SK-N-SH treated with all-trans-retinoic acid at 6 μM for 48 hours (cell line): ENCODE measurements around the gene HPCAL1.

ENCODE experiments used
- ATAC-seq: fragments of 200-7000 bp; cut with Tn5 transposase; 3 replicates; pipeline ENCODE4 v1.9.1; 2020; ENCODE audit warnings: mild to moderate bottlenecking, moderate library complexity
- ARNTL ChIP-seq: fragments of 450-650 bp; formaldehyde crosslinking; IDR thresholded peaks from 2 replicates; pipeline ENCODE4 v1.5.0; 2020; ENCODE audit warnings: low read depth, mild to moderate bottlenecking, moderate library complexity, borderline replicate concordance
- BACH2 ChIP-seq: fragments of 250-450 bp; sonication (Bioruptor Pico); IDR thresholded peaks from 2 replicates; pipeline ENCODE4 v1.9.0; 2021; ENCODE audit warnings: mild to moderate bottlenecking, borderline replicate concordance
- CSDC2 ChIP-seq: fragments of 250-450 bp; sonication (Bioruptor Pico); IDR thresholded peaks from 2 replicates; pipeline ENCODE4 v1.5.0; 2020; ENCODE audit warnings: mild to moderate bottlenecking, moderate library complexity
- ESRRG ChIP-seq: fragments of 250-450 bp; sonication (Bioruptor Pico); IDR thresholded peaks from 2 replicates; pipeline ENCODE4 v1.6.1; 2021; ENCODE audit warnings: mild to moderate bottlenecking
- GLIS3 ChIP-seq: fragments of 250-450 bp; sonication (Bioruptor Pico); IDR thresholded peaks from 2 replicates; pipeline ENCODE4 v1.5.0; 2020; ENCODE audit warnings: mild to moderate bottlenecking, moderate library complexity
- ISL1 ChIP-seq: fragments of 250-450 bp; sonication (Bioruptor Pico); IDR thresholded peaks from 2 replicates; pipeline ENCODE4 v2.1.2; 2022; ENCODE audit warnings: mild to moderate bottlenecking, moderate library complexity
- OSR1 ChIP-seq: fragments of 250-450 bp; sonication (Bioruptor Pico); IDR thresholded peaks from 2 replicates; pipeline ENCODE4 v1.8.0; 2022; ENCODE audit warnings: moderate library complexity, mild to moderate bottlenecking, inconsistent platforms
- PPARA ChIP-seq: fragments of 250-450 bp; sonication (Bioruptor Pico); IDR thresholded peaks from 2 replicates; pipeline ENCODE4 v1.5.0; 2020; ENCODE audit warnings: mild to moderate bottlenecking, borderline replicate concordance
- RARB ChIP-seq: fragments of 250-450 bp; sonication (Bioruptor Pico); IDR thresholded peaks from 2 replicates; pipeline ENCODE4 v1.8.0; 2021; ENCODE audit warnings: mild to moderate bottlenecking, moderate library complexity
- SNAI2 ChIP-seq: fragments of 250-450 bp; sonication (Bioruptor Pico); IDR thresholded peaks from 2 replicates; pipeline ENCODE4 v1.5.0; 2020; ENCODE audit warnings: mild to moderate bottlenecking, moderate library complexity
- TCF4 ChIP-seq: fragments of 250-450 bp; sonication (Bioruptor Pico); IDR thresholded peaks from 2 replicates; pipeline ENCODE4 v1.8.0; 2021; ENCODE audit warnings: mild to moderate bottlenecking, moderate library complexity, borderline replicate concordance
- TOX ChIP-seq: fragments of 250-450 bp; sonication (Bioruptor Pico); IDR thresholded peaks from 2 replicates; pipeline ENCODE4 v1.8.0; 2021; ENCODE audit warnings: mild to moderate bottlenecking, moderate library complexity, borderline replicate concordance
- TSHZ2 ChIP-seq: fragments of 250-450 bp; sonication (Bioruptor Pico); IDR thresholded peaks from 2 replicates; pipeline ENCODE4 v1.5.0; 2020; ENCODE audit warnings: mild to moderate bottlenecking, moderate library complexity
- ZC3H10 ChIP-seq: fragments of 250-450 bp; sonication (Bioruptor Pico); IDR thresholded peaks from 2 replicates; pipeline ENCODE4 v1.5.1; 2021; ENCODE audit warnings: mild to moderate bottlenecking, moderate library complexity
- ZFP3 ChIP-seq: fragments of 250-450 bp; sonication (Bioruptor Pico); IDR thresholded peaks from 2 replicates; pipeline ENCODE4 v1.5.0; 2020; ENCODE audit warnings: mild to moderate bottlenecking, moderate library complexity
- ZFP30 ChIP-seq: fragments of 450-650 bp; formaldehyde crosslinking; IDR thresholded peaks from 2 replicates; pipeline ENCODE4 v1.5.0; 2022; ENCODE audit warnings: mild to moderate bottlenecking, moderate library complexity
- ZNF8 ChIP-seq: fragments of 450-650 bp; formaldehyde crosslinking; IDR thresholded peaks from 2 replicates; pipeline ENCODE4 v1.5.0; 2020; ENCODE audit warnings: mild to moderate bottlenecking, moderate library complexity
- TF ChIP-seq, protein P1 (sequence below): fragments of 250-450 bp; sonication (Bioruptor Pico); IDR thresholded peaks from 2 replicates; pipeline ENCODE4 v1.5.1; 2021; ENCODE audit warnings: mild to moderate bottlenecking, moderate library complexity
- TF ChIP-seq, protein P2 (sequence below): fragments of 250-450 bp; sonication (Bioruptor Pico); IDR thresholded peaks from 2 replicates; pipeline ENCODE4 v1.8.0; 2021; ENCODE audit warnings: low read depth, mild to moderate bottlenecking, moderate library complexity, borderline replicate concordance
- TF ChIP-seq, protein P3 (sequence below): fragments of 250-450 bp; sonication (Bioruptor Pico); IDR thresholded peaks from 2 replicates; pipeline ENCODE4 v1.8.0; 2020; ENCODE audit warnings: mild to moderate bottlenecking, moderate library complexity, borderline replicate concordance

Gene HPCAL1

GRCh38 chr2:10417551-10418335 is 115.0 kb downstream of the HPCAL1 start (continued):
- TF ChIP-seq ISL1 (CRISPR knock-in tag) = no peak
- TF ChIP-seq, protein P1, sequence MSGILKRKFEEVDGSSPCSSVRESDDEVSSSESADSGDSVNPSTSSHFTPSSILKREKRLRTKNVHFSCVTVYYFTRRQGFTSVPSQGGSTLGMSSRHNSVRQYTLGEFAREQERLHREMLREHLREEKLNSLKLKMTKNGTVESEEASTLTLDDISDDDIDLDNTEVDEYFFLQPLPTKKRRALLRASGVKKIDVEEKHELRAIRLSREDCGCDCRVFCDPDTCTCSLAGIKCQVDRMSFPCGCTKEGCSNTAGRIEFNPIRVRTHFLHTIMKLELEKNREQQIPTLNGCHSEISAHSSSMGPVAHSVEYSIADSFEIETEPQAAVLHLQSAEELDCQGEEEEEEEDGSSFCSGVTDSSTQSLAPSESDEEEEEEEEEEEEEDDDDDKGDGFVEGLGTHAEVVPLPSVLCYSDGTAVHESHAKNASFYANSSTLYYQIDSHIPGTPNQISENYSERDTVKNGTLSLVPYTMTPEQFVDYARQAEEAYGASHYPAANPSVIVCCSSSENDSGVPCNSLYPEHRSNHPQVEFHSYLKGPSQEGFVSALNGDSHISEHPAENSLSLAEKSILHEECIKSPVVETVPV (CRISPR knock-in tag) = no peak
- no peak for TF ChIP-seq GLIS3 (CRISPR knock-in tag)
- TF ChIP-seq BACH2 (CRISPR knock-in tag) = no peak
- no peak for TF ChIP-seq CSDC2 (CRISPR knock-in tag)
- no peak for TF ChIP-seq ZNF8
- TF ChIP-seq ZC3H10 (CRISPR knock-in tag) = no peak

GRCh38 chr2:10419553-10420257 is 117.0 kb downstream of the HPCAL1 start:
- TF ChIP-seq TOX (CRISPR knock-in tag) (no peak), OSR1 (no peak), TSHZ2 (CRISPR knock-in tag) (no peak), PPARA (CRISPR knock-in tag) (no peak), SNAI2 (CRISPR knock-in tag) (no peak), BACH2 (CRISPR knock-in tag) (no peak), ISL1 (CRISPR knock-in tag) (no peak), ZFP3 (CRISPR knock-in tag) (no peak), TCF4 (CRISPR knock-in tag) (no peak), ESRRG (CRISPR knock-in tag) (no peak), RARB (CRISPR knock-in tag) (no peak), ZFP30 (CRISPR knock-in tag) (no peak), CSDC2 (CRISPR knock-in tag) (no peak)
- TF ChIP-seq, protein P2, sequence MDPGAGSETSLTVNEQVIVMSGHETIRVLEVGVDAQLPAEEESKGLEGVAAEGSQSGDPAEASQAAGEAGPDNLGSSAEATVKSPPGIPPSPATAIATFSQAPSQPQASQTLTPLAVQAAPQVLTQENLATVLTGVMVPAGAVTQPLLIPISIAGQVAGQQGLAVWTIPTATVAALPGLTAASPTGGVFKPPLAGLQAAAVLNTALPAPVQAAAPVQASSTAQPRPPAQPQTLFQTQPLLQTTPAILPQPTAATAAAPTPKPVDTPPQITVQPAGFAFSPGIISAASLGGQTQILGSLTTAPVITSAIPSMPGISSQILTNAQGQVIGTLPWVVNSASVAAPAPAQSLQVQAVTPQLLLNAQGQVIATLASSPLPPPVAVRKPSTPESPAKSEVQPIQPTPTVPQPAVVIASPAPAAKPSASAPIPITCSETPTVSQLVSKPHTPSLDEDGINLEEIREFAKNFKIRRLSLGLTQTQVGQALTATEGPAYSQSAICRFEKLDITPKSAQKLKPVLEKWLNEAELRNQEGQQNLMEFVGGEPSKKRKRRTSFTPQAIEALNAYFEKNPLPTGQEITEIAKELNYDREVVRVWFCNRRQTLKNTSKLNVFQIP = no peak
- ATAC-seq = no peak

DNA sequence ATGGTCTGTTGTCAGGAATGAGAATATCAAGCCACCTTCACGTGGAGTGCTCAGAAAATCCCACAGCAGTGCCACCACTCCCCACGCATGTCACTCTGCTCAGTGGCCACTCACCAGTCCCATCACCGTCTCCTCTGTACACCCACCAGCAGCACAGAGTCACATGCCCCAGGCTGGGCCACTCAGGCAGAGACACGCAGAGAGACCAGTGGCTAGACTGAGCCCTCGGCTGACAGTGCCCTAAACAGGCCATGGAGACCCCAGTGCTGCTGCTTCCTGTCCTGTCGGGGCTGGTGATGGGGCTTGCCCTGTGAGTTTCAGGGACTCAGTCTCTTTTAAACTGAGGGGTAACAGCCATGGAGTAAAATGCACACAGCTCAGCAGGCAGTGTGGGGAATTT is 119.5 kb downstream of the HPCAL1 start:
- no peak for ATAC-seq
- TF ChIP-seq ZFP3 (CRISPR knock-in tag) (no peak), TOX (CRISPR knock-in tag) (no peak), BACH2 (CRISPR knock-in tag) (no peak), ZFP30 (CRISPR knock-in tag) (no peak), TCF4 (CRISPR knock-in tag) (no peak), ARNTL (CRISPR knock-in tag) (no peak), OSR1 (no peak), RARB (CRISPR knock-in tag) (no peak), SNAI2 (CRISPR knock-in tag) (no peak), GLIS3 (CRISPR knock-in tag) (no peak), ISL1 (CRISPR knock-in tag) (no peak), TSHZ2 (CRISPR knock-in tag) (no peak)
- TF ChIP-seq, protein P2 = no peak
- TF ChIP-seq, protein P1 (CRISPR knock-in tag) = no peak
- TF ChIP-seq, protein P3, sequence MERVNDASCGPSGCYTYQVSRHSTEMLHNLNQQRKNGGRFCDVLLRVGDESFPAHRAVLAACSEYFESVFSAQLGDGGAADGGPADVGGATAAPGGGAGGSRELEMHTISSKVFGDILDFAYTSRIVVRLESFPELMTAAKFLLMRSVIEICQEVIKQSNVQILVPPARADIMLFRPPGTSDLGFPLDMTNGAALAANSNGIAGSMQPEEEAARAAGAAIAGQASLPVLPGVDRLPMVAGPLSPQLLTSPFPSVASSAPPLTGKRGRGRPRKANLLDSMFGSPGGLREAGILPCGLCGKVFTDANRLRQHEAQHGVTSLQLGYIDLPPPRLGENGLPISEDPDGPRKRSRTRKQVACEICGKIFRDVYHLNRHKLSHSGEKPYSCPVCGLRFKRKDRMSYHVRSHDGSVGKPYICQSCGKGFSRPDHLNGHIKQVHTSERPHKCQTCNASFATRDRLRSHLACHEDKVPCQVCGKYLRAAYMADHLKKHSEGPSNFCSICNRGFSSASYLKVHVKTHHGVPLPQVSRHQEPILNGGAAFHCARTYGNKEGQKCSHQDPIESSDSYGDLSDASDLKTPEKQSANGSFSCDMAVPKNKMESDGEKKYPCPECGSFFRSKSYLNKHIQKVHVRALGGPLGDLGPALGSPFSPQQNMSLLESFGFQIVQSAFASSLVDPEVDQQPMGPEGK (CRISPR knock-in tag) = no peak
